Neural progenitor cell (in vitro differentiated cells): Measurements from ENCODE around the gene EVI5L. TPM values are rescaled to one million over a fixed set of nuclear protein-coding genes. Genes with fewer than 3 reads are reported as not detected.

Experiments
- DNase-seq: peaks from one replicate; pipeline ENCODE4 v3.0.0-alpha.2; 2016; ENCODE audit warnings: low spot score
- H2AFZ ChIP-seq: fragments of 200-600 bp; sonication (generic); replicated peaks from 2 replicates; pipeline ENCODE4 v1.6.1; 2016; ENCODE audit warnings: antibody characterized with exemption
- H3F3A ChIP-seq: fragments of 200-600 bp; sonication (generic); 2 replicates; pipeline ENCODE4 v1.6.1; 2016; ENCODE audit warnings: antibody characterized with exemption, low read depth
- H3K27ac ChIP-seq: fragments of 200-600 bp; sonication (generic); 2 replicates; pipeline ENCODE4 v1.5.1; 2016; ENCODE audit warnings: mild to moderate bottlenecking
- H3K27me3 ChIP-seq: fragments of 200-600 bp; sonication (generic); 2 replicates; pipeline ENCODE4 v1.6.1; 2016; ENCODE audit warnings: mild to moderate bottlenecking, moderate library complexity
- H3K36me3 ChIP-seq: fragments of 200-600 bp; sonication (generic); 2 replicates; pipeline ENCODE4 v1.5.1; 2016
- H3K4me1 ChIP-seq: fragments of 200-600 bp; sonication (generic); 2 replicates; pipeline ENCODE4 v1.6.1; 2016; ENCODE audit warnings: mixed run types
- H3K4me2 ChIP-seq: fragments of 200-600 bp; sonication (generic); 2 replicates; pipeline ENCODE4 v1.6.1; 2016
- H3K4me3 ChIP-seq: fragments of 200-600 bp; sonication (generic); 2 replicates; pipeline ENCODE4 v1.5.1; 2016
- H3K79me2 ChIP-seq: fragments of 200-600 bp; sonication (generic); 2 replicates; pipeline ENCODE4 v1.6.1; 2016; ENCODE audit warnings: low read depth
- H3K9ac ChIP-seq: fragments of 200-600 bp; sonication (generic); 2 replicates; pipeline ENCODE4 v1.6.1; 2016
- H3K9me3 ChIP-seq: fragments of 200-600 bp; sonication (generic); 2 replicates; pipeline ENCODE4 v1.5.1; 2016; ENCODE audit warnings: low read depth
- H4K20me1 ChIP-seq: fragments of 200-600 bp; sonication (generic); 2 replicates; pipeline ENCODE4 v1.6.1; 2016; ENCODE audit warnings: low read depth
- H3K27ac Mint-ChIP-seq: 3 replicates; pipeline ENCODE4 v1.8.0; 2021; ENCODE audit warnings: mixed read lengths
- H3K27me3 Mint-ChIP-seq: 2 replicates; pipeline ENCODE4 v1.8.0; 2022; ENCODE audit warnings: low read depth, mild to moderate bottlenecking, inconsistent platforms, moderate library complexity, mixed read lengths; ENCODE audit not compliant: insufficient read depth
- H3K36me3 Mint-ChIP-seq: 3 replicates; pipeline ENCODE4 v1.8.0; 2021; ENCODE audit warnings: mixed read lengths
- H3K4me1 Mint-ChIP-seq: 3 replicates; pipeline ENCODE4 v1.8.0; 2021; ENCODE audit warnings: mixed read lengths
- H3K4me3 Mint-ChIP-seq: 3 replicates; pipeline ENCODE4 v1.8.0; 2021; ENCODE audit warnings: mild to moderate bottlenecking, moderate library complexity, mixed read lengths
- H3K9me3 Mint-ChIP-seq: 3 replicates; pipeline ENCODE4 v1.8.0; 2020; ENCODE audit warnings: mixed read lengths
- CTCF ChIP-seq: fragments of 200-600 bp; sonication (generic); IDR thresholded peaks from 2 replicates; pipeline ENCODE4 v1.5.1; 2017; ENCODE audit warnings: antibody characterized with exemption, mild to moderate bottlenecking
- EZH2 ChIP-seq: fragments of 200-600 bp; sonication (generic); IDR thresholded peaks from 2 replicates; pipeline ENCODE4 v1.6.1; 2017; ENCODE audit warnings: antibody characterized with exemption, mild to moderate bottlenecking, moderate library complexity
- EZH2phosphoT487 ChIP-seq: fragments of 200-600 bp; sonication (generic); IDR thresholded peaks from 2 replicates; pipeline ENCODE4 v1.6.1; 2017; ENCODE audit warnings: antibody characterized with exemption
- total RNA-seq: library from RNA; depleted of rRNA; stranded (reverse); fragments of >200 nt; gene quantifications from 2 replicates; pipeline ENCODE4 v1.2.3, GENCODE V29; 2015; ENCODE audit warnings: low replicate concordance

EVI5L gene
- total RNA-seq, 1 donor from 2014 or later = 4.1 TPM

GRCh38 chr19:7874897-7875273, 44.9 kb downstream of the EVI5L start:
- Histone ChIP-seq H3F3A (peaks cover 46% of the 10 kb centered on the region), H4K20me1 (peaks cover 22% of the 10 kb centered on the region), H3K4me2 (peak overlapping the region; percentile 99), H3K36me3 (no peaks in the 10 kb centered on the region), H2AFZ (peak overlapping the region; percentile 78), H3K4me1 (peaks cover 11% of the 10 kb centered on the region), H3K27me3 (peaks cover 8% of the 10 kb centered on the region), H3K27ac (no peak overlapping the region), H3K9ac (no peak overlapping the region), H3K4me3 (peak overlapping the region; percentile 99), H3K9me3 (no peaks in the 10 kb centered on the region), H3K79me2 (no peaks in the 10 kb centered on the region)
- Mint-ChIP-seq H3K4me1 (peaks cover 26% of the 10 kb centered on the region), H3K27ac (no peak overlapping the region), H3K4me3 (peak overlapping the region; percentile 88), H3K27me3 (peaks cover 14% of the 10 kb centered on the region), H3K36me3 (no peaks in the 10 kb centered on the region), H3K9me3 (no peaks in the 10 kb centered on the region)
- TF ChIP-seq EZH2phosphoT487 (no peak), EZH2 (no peak), CTCF (no peak)
- no peak for DNase-seq

- peaks cover 9% of the 10 kb centered on the region for H3K4me1 ChIP-seq
- peaks cover 24% of the 10 kb centered on the region for H3F3A ChIP-seq
- H3K4me2 ChIP-seq = no peak overlapping the region
- H3K4me3 ChIP-seq = no peak overlapping the region
- no peak overlapping the region for H3K27ac ChIP-seq
- Mint-ChIP-seq H3K27me3 (peaks cover 4% of the 10 kb centered on the region), H3K36me3 (no peaks in the 10 kb centered on the region), H3K9me3 (peaks cover 3% of the 10 kb centered on the region), H3K4me1 (peaks cover 8% of the 10 kb centered on the region), H3K27ac (no peak overlapping the region), H3K4me3 (peak overlapping the region; percentile 3)
- H2AFZ ChIP-seq = no peak overlapping the region
- no peaks in the 10 kb centered on the region for H3K9me3 ChIP-seq
- peaks cover 9% of the 10 kb centered on the region for H4K20me1 ChIP-seq
- H3K79me2 ChIP-seq = no peaks in the 10 kb centered on the region
- TF ChIP-seq EZH2 = no peak
- no peak for TF ChIP-seq CTCF
- TF ChIP-seq EZH2phosphoT487 = no peak
- peaks cover 8% of the 10 kb centered on the region for H3K27me3 ChIP-seq
- no peak overlapping the region for H3K9ac ChIP-seq
- no peak for DNase-seq
- H3K36me3 ChIP-seq = no peaks in the 10 kb centered on the region
Measured at GRCh38 chr19:7877249-7877836, 47.3 kb downstream of the EVI5L start.

GRCh38 chr19:7879111-7879807, 49.2 kb downstream of the EVI5L start:
- no peak for TF ChIP-seq CTCF
- no peak for TF ChIP-seq EZH2phosphoT487
- no peak for TF ChIP-seq EZH2
- H3F3A ChIP-seq = peaks cover 10% of the 10 kb centered on the region
- H2AFZ ChIP-seq = no peak overlapping the region
- Mint-ChIP-seq H3K27ac (no peak overlapping the region), H3K4me3 (no peak overlapping the region), H3K36me3 (no peaks in the 10 kb centered on the region), H3K9me3 (peaks cover 3% of the 10 kb centered on the region), H3K27me3 (peaks cover 6% of the 10 kb centered on the region), H3K4me1 (peaks cover 4% of the 10 kb centered on the region)
- H3K36me3 ChIP-seq = no peaks in the 10 kb centered on the region
- DNase-seq = no peak
- H4K20me1 ChIP-seq = no peaks in the 10 kb centered on the region
- H3K4me2 ChIP-seq = no peak overlapping the region
- no peaks in the 10 kb centered on the region for H3K9me3 ChIP-seq
- no peak overlapping the region for H3K27ac ChIP-seq
- H3K4me3 ChIP-seq = no peak overlapping the region
- no peaks in the 10 kb centered on the region for H3K79me2 ChIP-seq
- no peak overlapping the region for H3K9ac ChIP-seq
- H3K27me3 ChIP-seq = no peaks in the 10 kb centered on the region
- peaks cover 4% of the 10 kb centered on the region for H3K4me1 ChIP-seq
